Stimulated activated naive CD8-positive, alpha-beta T cell treated with anti-CD3 and anti-CD28 coated beads, Interleukin-15, Interleukin-2, amounts not matched to agents 100 ng/mL and 50 ng/mL, for 24 hours (primary cell): ENCODE data around the gene USH1G.
"Not testable (repeated sequence)": the region's sequence is repeated elsewhere in the genome, so short reads cannot be mapped to it uniquely, and the experiment has no call there.

Experiments
- H3K27ac Mint-ChIP-seq: one replicate; pipeline ENCODE4 v1.8.0; 2021; ENCODE audit warnings: mild to moderate bottlenecking, mixed read lengths
- H3K27me3 Mint-ChIP-seq: one replicate; pipeline ENCODE4 v1.8.0; 2021; ENCODE audit warnings: mixed read lengths
- H3K36me3 Mint-ChIP-seq: one replicate; pipeline ENCODE4 v1.8.0; 2021; ENCODE audit warnings: low read depth, mixed read lengths
- H3K4me1 Mint-ChIP-seq: one replicate; pipeline ENCODE4 v1.8.0; 2021; ENCODE audit warnings: low read depth, mixed read lengths
- H3K4me3 Mint-ChIP-seq: one replicate; pipeline ENCODE4 v1.8.0; 2021; ENCODE audit warnings: mild to moderate bottlenecking, mixed read lengths
- H3K9me3 Mint-ChIP-seq: one replicate; pipeline ENCODE4 v1.8.0; 2021; ENCODE audit warnings: mixed read lengths

USH1G gene

DNA sequence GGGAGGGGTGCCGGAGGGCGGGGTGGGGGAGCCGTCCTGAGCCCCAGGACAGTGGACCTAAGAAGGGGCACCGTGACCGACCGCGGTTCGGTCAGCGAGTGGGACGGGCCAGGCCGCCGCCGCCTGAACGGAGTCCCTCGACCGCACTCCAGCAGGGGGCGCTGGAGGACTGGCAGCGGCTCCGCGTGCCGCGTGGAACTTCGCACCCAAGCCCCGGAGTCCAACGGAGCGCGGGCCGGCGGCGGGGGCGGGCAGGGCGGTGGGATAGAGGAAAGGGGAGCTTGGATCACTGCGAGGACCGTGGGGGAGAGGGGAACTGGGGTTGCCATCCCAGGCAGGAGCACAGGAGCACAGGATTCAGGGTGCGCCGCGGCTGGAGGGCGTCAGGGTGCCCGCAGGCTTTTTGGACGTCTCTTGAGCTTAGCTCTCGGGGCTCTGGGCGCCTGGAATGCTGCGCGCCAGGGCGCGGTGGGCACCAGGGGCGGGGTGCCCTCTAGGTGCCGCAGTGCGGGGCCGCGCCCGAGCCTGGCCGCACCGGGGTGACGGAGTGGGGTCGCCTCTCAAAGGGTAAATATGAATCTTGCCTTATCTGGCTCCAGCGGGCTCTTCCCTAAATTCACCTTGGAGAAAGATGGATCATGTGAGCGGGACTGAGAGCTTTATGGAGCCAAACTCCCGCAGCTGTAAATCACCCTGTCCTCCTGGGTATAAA is 639 bp upstream of the USH1G start:
- Mint-ChIP-seq H3K36me3 (no peaks in the 10 kb centered on the region), H3K9me3 (no peaks in the 10 kb centered on the region), H3K27ac (no peak overlapping the region), H3K4me1 (no peaks in the 10 kb centered on the region), H3K4me3 (no peak overlapping the region), H3K27me3 (peaks cover 52% of the 10 kb centered on the region)

GRCh38 chr17:74922172-74922571 is 883 bp downstream of the USH1G start:
- no peaks in the 10 kb centered on the region for H3K9me3 Mint-ChIP-seq
- no peak overlapping the region for H3K4me3 Mint-ChIP-seq
- H3K4me1 Mint-ChIP-seq = no peaks in the 10 kb centered on the region

GRCh38 chr17:74921769-74922168 is 1.3 kb downstream of the USH1G start:
- Mint-ChIP-seq H3K27ac (no peak overlapping the region), H3K4me1 (no peaks in the 10 kb centered on the region), H3K4me3 (no peak overlapping the region), H3K9me3 (no peaks in the 10 kb centered on the region), H3K36me3 (no peaks in the 10 kb centered on the region), H3K27me3 (peaks cover 46% of the 10 kb centered on the region)

More at GRCh38 chr17:74922172-74922571, 883 bp downstream of the USH1G start:
- H3K27me3 Mint-ChIP-seq = peaks cover 46% of the 10 kb centered on the region
- no peaks in the 10 kb centered on the region for H3K36me3 Mint-ChIP-seq
- no peak overlapping the region for H3K27ac Mint-ChIP-seq

- no peak overlapping the region for H3K4me3 Mint-ChIP-seq
- no peaks in the 10 kb centered on the region for H3K4me1 Mint-ChIP-seq
- no peaks in the 10 kb centered on the region for H3K9me3 Mint-ChIP-seq
- peaks cover 43% of the 10 kb centered on the region for H3K27me3 Mint-ChIP-seq
- H3K36me3 Mint-ChIP-seq = no peaks in the 10 kb centered on the region
- no peak overlapping the region for H3K27ac Mint-ChIP-seq
Observed at GRCh38 chr17:74921026-74921681, 1.9 kb downstream of the USH1G start.

GRCh38 chr17:74920642-74921025 is 2.4 kb downstream of the USH1G start:
- Mint-ChIP-seq H3K36me3 (no peaks in the 10 kb centered on the region), H3K27ac (no peak overlapping the region), H3K27me3 (peaks cover 38% of the 10 kb centered on the region), H3K9me3 (no peaks in the 10 kb centered on the region), H3K4me3 (no peak overlapping the region), H3K4me1 (no peaks in the 10 kb centered on the region)

DNA sequence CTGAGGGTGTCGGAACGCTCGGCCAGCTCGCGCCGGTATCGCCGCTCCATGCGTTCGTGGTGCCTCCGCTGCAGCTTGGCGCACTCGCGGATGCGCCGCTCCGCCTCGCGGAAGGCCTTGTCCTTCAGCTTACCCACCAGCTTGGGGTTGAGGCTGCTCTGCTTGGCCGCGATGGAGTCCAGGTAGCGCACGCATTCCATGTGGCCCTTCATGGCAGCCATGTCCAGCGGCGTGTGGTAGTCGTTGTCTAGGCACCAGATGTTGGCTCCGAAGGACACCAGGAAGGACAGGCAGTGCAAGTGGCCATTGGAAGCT is 2.8 kb downstream of the USH1G start:
- no peak overlapping the region for H3K27ac Mint-ChIP-seq
- peaks cover 34% of the 10 kb centered on the region for H3K27me3 Mint-ChIP-seq
- H3K9me3 Mint-ChIP-seq = no peaks in the 10 kb centered on the region
- no peaks in the 10 kb centered on the region for H3K4me1 Mint-ChIP-seq
- H3K4me3 Mint-ChIP-seq = no peak overlapping the region
- no peaks in the 10 kb centered on the region for H3K36me3 Mint-ChIP-seq

- Mint-ChIP-seq H3K27ac (no peak overlapping the region), H3K27me3 (peaks cover 28% of the 10 kb centered on the region), H3K9me3 (no peaks in the 10 kb centered on the region), H3K4me1 (no peaks in the 10 kb centered on the region), H3K4me3 (no peak overlapping the region), H3K36me3 (no peaks in the 10 kb centered on the region)
Observed at GRCh38 chr17:74919440-74920305, 3.4 kb downstream of the USH1G start.

DNA sequence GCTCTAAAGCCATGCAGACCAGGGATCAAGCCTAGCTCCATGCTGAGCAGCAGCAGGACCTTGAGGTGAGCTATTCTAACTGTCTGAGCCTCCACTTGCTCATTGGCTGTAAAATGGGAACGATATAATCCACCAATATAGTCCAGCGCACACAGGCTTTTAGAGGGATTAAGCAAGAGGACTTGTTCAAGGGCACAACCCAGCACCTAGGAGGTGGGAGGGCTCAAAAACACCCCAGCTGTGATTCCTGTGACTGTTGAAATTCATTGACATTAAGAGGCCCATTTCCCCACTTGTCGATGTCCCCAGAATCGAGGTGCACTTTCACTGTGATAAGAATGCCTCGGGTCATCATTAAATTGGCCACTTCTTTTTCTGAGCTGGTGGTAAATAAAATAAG is 4.1 kb downstream of the USH1G start:
- H3K27me3 Mint-ChIP-seq = peaks cover 21% of the 10 kb centered on the region

GRCh38 chr17:74917430-74917829 is 5.6 kb downstream of the USH1G start:
- no peaks in the 10 kb centered on the region for H3K4me1 Mint-ChIP-seq
- peaks cover 16% of the 10 kb centered on the region for H3K27me3 Mint-ChIP-seq
- no peak overlapping the region for H3K27ac Mint-ChIP-seq
- no peaks in the 10 kb centered on the region for H3K9me3 Mint-ChIP-seq
- no peak overlapping the region for H3K4me3 Mint-ChIP-seq
- H3K36me3 Mint-ChIP-seq = no peaks in the 10 kb centered on the region

More for the DNA sequence above, 4.1 kb downstream of the USH1G start:
- H3K27ac Mint-ChIP-seq = no peak overlapping the region
- no peak overlapping the region for H3K4me3 Mint-ChIP-seq
- H3K4me1 Mint-ChIP-seq = no peaks in the 10 kb centered on the region
- H3K9me3 Mint-ChIP-seq = no peaks in the 10 kb centered on the region
- no peaks in the 10 kb centered on the region for H3K36me3 Mint-ChIP-seq

DNA sequence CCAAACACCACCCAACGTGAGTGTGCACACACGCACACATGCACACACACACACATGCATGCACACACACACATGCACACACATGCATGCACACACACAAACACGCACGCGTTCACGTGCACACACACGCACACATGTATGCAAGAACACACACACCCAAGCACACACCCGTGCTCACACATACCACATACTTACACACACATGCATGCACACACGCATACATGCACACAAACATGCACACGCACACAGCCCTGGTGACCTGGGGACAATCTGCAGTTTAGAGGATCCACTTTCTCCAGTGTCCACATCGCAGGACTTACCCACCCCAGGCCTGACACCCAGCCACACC is 6.2 kb downstream of the USH1G start:
- Mint-ChIP-seq H3K4me1 (no peaks in the 10 kb centered on the region), H3K36me3 (no peaks in the 10 kb centered on the region), H3K27ac (no peak overlapping the region), H3K27me3 (peaks cover 14% of the 10 kb centered on the region), H3K4me3 (no peak overlapping the region), H3K9me3 (no peaks in the 10 kb centered on the region)

- Mint-ChIP-seq H3K27ac (no peak overlapping the region), H3K36me3 (no peaks in the 10 kb centered on the region), H3K27me3 (peaks cover 14% of the 10 kb centered on the region), H3K9me3 (no peaks in the 10 kb centered on the region), H3K4me1 (no peaks in the 10 kb centered on the region), H3K4me3 (no peak overlapping the region)
Observed at GRCh38 chr17:74916136-74916850, 6.8 kb downstream of the USH1G start.

- H3K27ac Mint-ChIP-seq, H3K9me3 Mint-ChIP-seq, H3K4me3 Mint-ChIP-seq, H3K27me3 Mint-ChIP-seq, H3K36me3 Mint-ChIP-seq, H3K4me1 Mint-ChIP-seq: not testable (repeated sequence)
Observed at GRCh38 chr17:74911423-74911822, 11.6 kb downstream of the USH1G start.

- not testable (repeated sequence) for H3K36me3 Mint-ChIP-seq, H3K27me3 Mint-ChIP-seq, H3K4me1 Mint-ChIP-seq, H3K27ac Mint-ChIP-seq, H3K9me3 Mint-ChIP-seq, H3K4me3 Mint-ChIP-seq
Observed at GRCh38 chr17:74909097-74909496, 14.0 kb downstream of the USH1G start.

GRCh38 chr17:74907012-74907411 is 16.0 kb downstream of the USH1G start:
- Mint-ChIP-seq H3K4me3 (no peak overlapping the region), H3K27me3 (peaks cover 6% of the 10 kb centered on the region), H3K36me3 (no peaks in the 10 kb centered on the region), H3K4me1 (no peaks in the 10 kb centered on the region), H3K27ac (no peak overlapping the region), H3K9me3 (no peaks in the 10 kb centered on the region)

GRCh38 chr17:74906214-74906793 is 16.8 kb downstream of the USH1G start:
- not testable (repeated sequence) for H3K36me3 Mint-ChIP-seq, H3K4me1 Mint-ChIP-seq, H3K9me3 Mint-ChIP-seq, H3K4me3 Mint-ChIP-seq, H3K27ac Mint-ChIP-seq
- H3K27me3 Mint-ChIP-seq = peaks cover 11% of the 10 kb centered on the region
